Stimulated activated CD8-positive, alpha-beta memory T cell treated with anti-CD3 and anti-CD28 coated beads, Interleukin-2, amount 100 ng/mL, for 1 hour (primary cell): ENCODE measurements around the gene SLC43A3.

Source experiments
- DNase-seq, 2 donors: peaks; one replicate each; pipeline ENCODE4 v3.0.0-alpha.2; 2020; ENCODE audit warnings: low read depth in 2 of 2

Gene SLC43A3

GRCh38 chr11:57427727-57428082 lies 784 bp upstream of the SLC43A3 start:
- no peak for DNase-seq

GRCh38 chr11:57426439-57426928 lies 437 bp downstream of the SLC43A3 start:
- no peak for DNase-seq

- DNase-seq, result no peak
Measured at GRCh38 chr11:57425565-57426438, 1.1 kb downstream of the SLC43A3 start.

GRCh38 chr11:57424792-57425564 lies 1.9 kb downstream of the SLC43A3 start:
- peak; percentile 66 to 75 for DNase-seq

GRCh38 chr11:57424137-57424791 lies 2.7 kb downstream of the SLC43A3 start:
- DNase-seq, result no peak

GRCh38 chr11:57422669-57423068 lies 4.3 kb downstream of the SLC43A3 start:
- DNase-seq, result no peak

GRCh38 chr11:57421805-57422204 lies 5.1 kb downstream of the SLC43A3 start:
- DNase-seq, result no peak

- no peak for DNase-seq
Measured at GRCh38 chr11:57421066-57421465, 5.9 kb downstream of the SLC43A3 start.

GRCh38 chr11:57419146-57419545 lies 7.8 kb downstream of the SLC43A3 start:
- no peak for DNase-seq

- no peak for DNase-seq
Measured at GRCh38 chr11:57418131-57418530, 8.8 kb downstream of the SLC43A3 start.

- no peak for DNase-seq
Measured at GRCh38 chr11:57417056-57417455, 9.9 kb downstream of the SLC43A3 start.

- DNase-seq, result no peak
Measured at GRCh38 chr11:57416436-57416835, 10.5 kb downstream of the SLC43A3 start.

GRCh38 chr11:57414612-57415212 lies 12.2 kb downstream of the SLC43A3 start:
- DNase-seq, result no peak

GRCh38 chr11:57413681-57414080 lies 13.2 kb downstream of the SLC43A3 start:
- no peak for DNase-seq

- DNase-seq, result no peak
Measured at GRCh38 chr11:57410287-57410686, 16.6 kb downstream of the SLC43A3 start.

- DNase-seq, result no peak
Measured at GRCh38 chr11:57409321-57410100, 17.4 kb downstream of the SLC43A3 start.

- no peak for DNase-seq
Measured at GRCh38 chr11:57408771-57409170, 18.1 kb downstream of the SLC43A3 start.

GRCh38 chr11:57407941-57408475 lies 18.9 kb downstream of the SLC43A3 start:
- no peak for DNase-seq

- no peak for DNase-seq
Measured at GRCh38 chr11:57407010-57407920, 19.7 kb downstream of the SLC43A3 start.
